Measurements from ENCODE around the gene ARF3.

ARF3 gene

DNA sequence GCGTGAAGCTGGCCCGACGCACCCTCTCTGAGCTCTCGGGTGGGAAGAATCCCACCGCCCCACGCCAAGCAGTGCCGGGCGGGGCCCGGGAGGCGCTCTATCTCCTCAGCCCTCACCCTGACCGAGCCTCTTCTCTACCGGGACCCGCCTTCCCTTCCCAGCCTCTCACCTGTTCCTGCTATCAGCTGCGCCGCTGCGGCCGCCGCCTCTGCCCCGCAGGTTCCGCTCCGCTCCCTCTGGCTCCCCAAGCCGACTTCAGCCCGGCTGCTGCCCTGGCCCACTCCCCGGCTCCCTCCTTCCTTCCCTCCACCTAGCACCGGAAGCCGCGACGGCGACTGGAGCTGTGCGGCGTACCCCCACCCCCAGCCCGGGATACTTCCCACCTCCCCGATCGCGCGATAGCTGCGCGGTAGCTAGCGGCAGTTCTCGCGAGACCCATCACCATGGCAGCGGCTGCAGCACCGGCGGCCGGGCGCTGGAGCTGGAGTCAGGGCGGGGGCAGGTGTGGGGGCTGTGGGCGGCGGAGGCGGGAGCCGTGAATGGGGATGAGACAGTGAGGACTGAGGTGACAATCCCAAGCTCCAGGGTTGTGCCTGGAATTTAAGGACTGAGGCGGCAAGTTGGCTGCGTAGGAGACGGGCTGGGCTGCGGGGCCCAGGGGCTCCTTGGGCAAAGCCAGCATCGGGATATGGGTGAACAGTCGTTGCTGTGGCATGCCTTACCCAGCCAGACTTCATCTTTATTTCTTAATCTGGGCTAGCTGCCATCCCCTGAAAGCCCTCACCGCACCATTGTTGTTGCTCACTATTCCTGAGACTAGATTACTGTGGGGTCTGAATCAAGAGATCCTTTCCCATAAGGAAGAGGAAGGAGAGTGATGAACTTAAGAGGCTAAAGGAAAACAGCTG lies at the start of gene ARF3:
Gene ARF3, minus strand, starts transcription at position 347 of the 908 bp plus-strand sequence. CDS start 16,392 bp downstream, outside the sequence.
- peak; percentile 92 for DNase-seq

DNA sequence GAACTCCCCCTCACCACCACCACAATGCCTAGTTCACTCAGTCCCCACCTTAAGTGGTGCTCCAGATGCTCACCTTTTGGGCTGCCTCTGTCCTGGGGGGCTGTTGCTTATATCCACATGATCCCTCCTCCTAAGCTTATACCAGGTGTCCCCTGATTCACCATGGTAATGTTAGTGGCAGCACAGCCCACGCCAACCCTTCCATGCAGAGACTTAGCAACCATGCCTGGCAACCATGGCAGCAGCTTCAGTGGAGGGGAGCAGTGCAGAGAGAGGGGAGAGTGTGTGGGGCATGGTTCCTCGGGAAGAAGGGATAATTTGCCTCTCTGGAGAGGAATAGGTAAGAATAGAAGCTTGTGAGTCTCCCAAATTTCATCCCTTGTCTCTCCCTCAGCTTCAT lies 43.1 kb upstream of the ARF3 start:
- DNase-seq: no peak

DNA sequence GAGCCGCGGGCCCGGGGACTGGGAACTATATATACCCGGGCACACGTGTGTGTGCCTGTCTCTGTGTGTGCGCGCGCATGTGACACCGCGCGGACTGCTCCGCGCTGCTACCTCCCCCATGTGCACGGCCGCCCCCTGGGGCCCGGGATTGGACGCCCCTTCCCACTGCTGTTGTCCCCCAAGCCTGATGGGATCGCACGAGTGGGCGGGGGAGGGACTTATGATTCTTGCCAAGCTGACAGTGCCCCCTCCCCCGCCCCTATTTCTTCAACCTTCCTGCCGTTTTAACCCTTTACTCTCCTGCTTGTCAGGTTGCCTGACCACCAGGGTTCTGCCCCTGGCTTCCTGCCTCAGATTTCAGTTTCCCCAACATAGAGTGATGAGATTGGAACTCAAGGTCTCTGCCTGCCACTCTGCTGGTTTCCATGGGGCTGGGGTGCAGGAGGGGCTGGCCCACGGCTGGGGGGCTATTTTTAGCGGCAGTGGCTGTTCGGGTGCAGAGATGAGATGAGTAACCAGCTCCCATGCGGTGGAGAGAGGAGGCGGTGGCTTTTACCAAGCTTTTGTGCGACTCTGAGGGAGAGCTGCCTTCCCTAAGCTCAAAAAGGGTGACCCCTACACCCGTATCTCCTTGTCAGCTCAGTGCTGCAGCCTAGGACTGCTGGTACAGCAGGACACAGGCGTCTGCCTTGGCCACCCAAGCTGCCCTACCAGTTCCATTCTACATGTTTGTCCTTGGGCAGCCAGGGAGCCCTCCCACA lies 42.3 kb upstream of the ARF3 start, which contains the start of gene DDN:
Gene DDN, minus strand, starts transcription at position 5 of the 761 bp plus-strand sequence. CDS start 88 bp downstream, outside the sequence.
- DNase-seq: peak; percentile 58

DNA sequence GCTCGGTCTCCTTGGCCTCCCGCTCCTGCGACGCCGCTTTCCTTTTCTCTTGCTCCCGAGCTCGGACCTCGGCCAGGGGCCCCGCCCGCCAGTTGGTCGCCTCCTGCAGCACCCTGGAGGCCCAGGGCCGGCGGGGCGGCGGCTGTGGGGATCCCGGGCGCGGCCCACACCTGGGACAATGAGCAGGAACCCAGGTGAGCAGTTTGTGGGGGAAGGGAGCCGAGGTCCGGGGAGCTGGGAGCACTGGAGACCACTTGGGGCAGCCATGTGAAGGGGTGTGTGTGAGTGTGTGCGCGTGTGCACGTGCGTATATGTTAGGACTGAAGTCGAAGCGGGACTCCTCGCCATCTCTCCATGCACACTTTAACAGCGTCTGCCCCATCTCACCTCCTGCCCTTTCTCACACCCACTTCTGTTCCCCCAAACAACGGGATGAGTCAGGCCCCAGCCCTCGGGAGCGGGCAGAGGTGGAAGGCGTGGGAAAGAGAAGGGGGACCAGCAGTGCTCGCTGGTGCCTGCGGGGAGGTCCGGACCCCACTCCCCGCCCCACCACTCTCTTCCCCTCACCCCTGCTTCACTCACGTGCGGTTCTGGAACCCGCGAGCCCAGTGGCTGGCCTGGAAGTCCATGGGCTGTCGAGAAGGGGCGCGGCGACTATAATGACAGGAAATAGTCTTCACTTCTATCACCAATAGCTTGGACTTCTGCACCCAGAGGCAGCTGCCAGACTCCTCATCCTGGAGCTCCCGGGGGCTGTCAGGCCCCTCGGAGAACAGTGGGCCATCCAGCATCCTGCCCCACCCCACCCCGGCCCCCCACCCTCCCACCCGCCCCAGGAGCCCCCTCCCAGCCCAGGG lies 41.4 kb upstream of the ARF3 start:
- no peak for DNase-seq

DNA sequence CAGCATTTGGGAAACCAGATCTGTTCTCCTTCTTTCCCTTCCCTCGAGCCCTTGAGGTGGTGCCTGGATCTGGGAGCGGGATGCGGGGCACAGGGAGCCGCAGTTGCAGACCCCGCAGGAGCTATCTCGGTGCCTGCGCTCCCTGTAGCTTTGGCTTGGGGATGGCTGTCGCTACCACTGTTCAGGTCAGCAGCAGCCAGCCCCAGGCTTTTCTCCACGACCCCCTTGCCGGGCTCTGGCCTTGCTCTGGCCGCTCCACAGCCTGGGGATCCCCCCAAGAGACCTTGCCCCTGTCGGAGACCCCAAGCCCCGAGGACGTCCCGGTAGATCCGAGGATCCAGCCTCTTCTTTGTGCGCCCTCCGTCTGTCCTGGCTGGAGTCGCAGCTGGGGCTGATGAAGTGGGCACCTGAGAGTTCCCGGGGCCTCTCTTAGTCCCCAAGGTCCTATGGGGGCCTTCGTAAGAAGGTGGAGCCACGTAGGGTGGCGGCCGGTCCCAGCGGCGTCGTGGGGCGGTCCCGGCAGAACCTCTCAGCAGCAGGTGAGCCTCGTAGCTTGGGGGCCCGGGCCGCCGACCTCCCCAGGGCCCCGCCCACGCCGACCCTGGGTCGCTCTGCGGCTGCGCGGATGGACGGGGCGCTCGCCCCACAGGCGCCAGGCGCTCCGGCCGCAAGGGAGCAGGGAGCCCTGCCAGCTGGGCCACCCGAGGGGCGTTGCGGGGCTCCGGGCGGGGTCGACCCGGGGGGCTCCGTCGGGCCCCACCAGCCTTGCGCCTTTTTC lies 40.6 kb upstream of the ARF3 start:
- no peak for DNase-seq

DNA sequence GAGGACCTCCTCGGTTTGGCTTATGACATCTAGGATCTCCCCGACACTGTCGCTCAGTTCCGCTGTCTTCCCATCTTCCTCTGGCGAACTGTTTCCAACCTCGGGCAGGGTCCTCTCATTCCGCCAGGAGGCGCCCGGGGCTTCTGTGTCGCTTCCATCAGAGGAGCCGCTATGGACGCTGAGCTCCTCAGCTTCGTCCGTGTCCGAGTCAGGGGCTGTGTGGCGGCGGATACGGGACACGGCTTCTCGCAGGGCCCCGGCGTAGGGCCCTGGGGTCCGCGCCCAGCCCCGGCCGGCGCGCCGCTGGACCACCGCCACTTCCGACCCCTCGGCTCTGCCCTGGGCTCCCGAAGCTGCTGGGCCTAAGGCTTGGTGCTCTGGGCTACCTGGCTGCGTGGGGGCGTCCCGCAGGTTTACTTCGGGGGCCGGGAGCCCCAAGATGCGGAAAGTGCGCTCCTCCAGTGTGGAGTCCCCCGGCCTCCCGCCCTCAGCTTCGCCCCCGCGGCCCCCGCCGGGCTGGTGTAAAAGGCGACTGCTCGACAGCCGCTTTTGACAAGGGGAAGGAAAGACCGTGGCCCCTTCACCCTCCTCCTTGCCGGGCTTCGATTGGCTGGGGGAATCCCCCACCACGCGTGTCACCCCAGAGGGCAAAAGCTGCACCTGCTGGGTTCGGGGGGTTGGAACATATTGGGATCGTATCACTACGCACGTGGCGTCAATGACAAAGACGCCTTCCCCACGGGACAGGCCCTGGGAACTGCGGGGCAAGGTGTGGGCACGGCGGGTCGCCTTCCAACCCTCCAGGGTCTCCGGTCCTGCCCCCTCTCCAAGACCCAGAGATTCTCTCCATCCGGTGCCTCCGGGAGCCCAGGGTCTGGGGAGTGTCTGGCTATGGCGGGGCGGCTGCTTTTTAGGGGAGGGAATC lies 39.8 kb upstream of the ARF3 start:
- DNase-seq: peak; percentile 67

DNA sequence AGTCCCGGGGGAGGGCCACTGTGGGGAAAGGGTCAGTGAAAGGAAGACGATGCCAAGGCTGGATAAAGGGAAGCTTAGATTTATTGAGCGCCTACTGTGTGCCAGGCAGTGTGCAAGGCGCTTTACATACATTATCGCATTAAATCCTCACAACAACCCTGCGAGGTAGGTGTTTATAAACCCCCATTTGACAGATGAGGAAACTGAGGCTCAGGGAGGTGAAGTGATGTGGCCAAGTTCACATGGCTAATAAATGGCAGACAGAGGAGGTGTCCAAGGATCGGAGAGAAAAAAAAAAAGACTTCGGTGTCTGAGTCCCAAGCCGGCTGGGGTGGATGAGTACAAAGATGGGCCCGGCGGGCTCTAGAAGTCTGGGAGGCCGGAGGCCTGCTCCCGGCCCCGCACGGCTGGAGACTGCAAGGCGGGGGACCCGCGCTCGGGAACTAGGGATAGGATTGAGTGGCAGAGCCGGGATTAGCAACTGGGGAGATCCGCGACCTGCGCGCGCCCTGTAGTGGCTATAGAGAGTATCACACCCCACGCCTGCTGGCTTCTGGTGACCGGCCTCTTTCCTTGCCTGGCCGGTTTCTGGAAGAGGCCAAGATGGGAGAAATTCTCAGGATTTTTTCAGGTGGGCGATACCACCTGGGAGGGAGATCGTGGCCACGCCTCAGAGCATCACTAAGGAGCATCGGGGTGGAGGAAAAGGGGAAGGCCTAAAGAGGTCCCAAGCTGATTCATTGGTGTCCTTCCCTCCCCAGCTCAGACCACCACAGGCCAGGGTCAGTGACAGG lies 38.0 kb upstream of the ARF3 start:
- DNase-seq: peak; percentile 78

DNA sequence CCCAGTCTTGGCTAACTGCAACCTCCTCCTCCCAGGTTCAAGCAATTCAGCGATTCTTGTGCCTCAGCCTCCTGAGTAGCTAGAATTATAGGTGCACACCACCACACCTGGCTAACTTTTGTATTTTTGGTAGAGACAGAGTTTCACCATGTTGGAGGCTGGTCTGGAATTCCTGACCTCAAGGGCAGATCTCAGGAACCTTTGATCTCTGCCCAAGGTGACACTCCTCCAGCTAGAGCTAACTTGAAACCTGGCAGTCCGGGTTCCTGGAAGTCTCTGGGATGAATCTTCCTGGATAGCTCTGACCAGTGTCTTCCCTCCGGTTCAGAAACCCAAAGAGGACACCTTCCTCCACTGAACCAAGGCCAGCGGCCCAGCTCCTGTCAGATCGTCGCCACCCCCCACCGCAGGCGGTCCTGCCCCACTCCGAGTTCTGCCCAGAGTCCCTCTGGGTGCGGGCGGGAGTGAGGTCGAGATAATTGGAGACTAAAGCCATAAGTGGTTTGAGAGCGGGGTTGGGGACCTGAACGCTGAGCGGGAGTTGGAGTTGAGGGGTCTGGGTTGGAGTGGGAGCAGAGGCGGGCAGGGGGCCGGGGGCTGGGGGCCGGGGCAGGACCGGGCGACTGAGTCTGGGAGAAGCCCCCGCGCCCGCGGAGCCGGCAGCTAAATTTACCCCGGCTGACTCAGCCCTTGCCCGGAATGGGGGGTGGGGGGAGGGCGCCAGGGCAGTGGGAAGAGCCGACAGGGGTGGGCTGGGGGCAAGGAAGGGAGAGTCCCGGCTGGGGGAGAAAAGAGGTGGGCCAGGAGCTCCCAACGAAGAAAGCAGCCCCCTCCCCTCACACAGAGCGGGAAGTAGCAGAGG lies 37.2 kb upstream of the ARF3 start:
- no peak for DNase-seq

DNA sequence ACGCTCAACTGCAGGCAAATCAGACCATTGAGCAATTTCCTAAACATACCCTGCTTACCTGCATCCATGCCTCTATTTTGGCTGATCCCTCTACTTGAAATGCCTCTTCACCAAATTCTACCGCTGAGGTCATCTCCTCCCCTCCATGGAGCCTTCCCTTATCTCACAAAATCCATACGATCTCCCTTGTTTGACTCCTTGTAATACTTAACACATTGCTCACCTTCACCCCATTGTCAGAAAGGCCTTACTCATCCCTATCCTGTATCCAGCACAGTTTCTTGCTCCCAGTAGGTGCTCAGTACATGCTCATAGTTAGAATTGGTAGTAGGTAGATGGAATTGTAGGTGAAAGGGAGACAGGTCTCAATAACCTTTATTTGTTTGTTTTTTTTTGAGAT lies 36.5 kb upstream of the ARF3 start:
- DNase-seq: no peak

DNA sequence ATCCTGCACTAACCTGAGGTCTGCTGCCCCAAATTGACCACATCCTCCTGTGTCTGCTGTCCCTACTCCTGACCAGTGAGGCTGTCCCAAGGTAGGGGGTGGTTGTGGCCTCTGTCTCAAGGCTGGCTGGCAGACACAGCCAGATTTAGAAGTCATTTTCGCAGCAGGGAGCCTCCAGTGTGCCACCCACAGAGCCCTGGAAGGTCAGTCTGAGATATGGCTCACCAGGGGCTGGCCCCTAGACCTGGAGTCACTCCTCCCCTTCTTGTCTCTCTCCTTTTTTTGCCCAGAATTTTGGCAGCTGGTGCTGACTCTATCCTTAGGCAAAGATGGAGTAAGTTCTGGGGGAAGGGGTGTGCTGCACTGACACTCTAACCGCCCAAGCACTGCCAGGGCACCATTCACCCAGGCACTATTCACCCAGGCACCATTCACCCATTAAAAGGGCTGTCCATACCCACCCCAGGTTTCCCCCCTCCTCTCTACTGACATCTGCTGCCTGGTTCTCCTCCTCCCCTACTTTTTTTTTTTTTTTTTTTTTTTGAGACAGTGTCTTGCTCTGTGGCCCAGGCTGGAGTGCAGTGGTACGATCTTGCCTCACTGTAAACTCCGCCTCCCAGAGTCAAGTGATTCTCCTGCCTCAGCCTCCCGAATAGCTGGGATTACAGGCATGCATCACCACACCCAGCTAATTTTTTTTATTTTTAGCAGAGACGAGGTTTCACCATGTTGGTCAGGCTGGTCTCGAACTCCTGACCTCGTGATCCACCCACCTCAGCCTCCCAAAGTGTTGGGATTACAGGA lies 34.2 kb upstream of the ARF3 start:
- DNase-seq: no peak

DNA sequence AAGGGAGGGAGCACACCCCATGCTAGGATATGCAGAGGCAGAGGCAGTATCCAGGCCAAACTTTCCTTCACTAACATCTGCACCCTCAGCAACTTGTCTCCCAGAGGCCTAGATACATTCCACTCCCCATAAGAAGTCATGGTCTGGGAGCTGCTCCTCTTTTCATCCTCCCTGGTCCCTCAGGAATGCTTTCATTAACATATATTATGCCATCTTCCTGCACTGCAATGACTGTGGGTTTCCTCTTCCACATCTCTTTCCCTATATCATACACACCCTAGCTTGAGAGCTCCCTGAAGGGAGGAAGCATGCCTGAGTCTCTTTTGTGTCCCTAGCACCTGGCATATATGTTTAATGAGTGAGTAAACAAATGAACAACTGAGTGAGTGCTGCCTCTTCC lies 33.3 kb upstream of the ARF3 start:
- no peak for DNase-seq

DNA sequence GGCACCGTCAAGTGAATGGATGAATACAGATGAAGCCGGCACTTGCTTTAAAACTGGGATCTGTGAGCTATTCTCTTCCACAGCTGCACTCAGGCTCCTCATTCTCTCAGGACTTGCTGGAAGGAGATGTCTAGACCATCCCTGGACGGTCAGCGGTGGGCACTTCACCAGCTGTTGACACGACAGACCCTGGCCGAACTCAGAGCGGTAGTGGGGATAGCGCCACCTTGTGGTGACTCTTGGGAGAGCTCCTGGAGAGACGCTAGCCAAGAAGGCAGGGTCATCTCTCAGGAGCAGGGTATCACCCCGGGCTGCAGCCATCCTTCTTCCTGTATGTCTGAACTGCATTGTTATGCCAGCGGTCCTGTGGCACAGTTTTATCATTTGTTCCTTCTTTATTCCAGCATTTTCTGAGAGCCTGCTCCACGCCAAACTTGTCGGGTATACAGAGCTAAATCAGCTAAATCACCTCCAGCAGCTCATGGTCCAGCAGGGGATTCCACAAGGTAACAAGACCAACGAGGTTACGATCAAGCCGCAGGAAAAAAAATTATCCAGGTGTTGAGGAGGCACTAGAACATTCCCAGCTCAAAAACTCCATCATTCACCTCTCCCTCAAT lies 30.9 kb upstream of the ARF3 start:
- no peak for DNase-seq

DNA sequence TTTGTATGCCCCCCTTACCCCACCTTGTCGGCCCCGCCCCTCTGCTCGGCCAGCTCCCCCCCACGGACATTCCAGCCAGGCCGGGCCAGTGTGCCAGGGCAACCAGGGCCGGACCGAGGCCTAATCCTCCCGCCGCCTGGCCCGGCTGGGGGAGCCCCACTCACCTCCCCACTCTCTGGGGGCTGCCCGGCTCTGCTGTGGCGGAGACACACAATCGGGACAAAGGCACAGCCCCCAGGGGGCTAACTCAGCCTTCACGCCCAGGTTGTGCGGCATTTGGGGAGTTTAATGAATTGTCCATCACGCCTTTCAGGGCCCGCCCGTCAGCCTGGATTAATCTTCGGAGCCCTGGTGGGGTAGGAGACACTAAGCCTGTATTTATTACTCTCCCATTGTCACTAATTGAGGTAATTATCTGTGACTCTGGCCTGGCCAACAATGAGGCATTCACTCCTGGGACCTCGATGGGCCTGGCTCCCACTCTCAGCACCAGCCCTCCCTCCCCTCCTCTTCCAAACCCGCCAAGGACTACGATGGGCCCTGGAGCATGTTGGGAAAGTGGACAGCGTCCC lies 29.5 kb upstream of the ARF3 start:
- DNase-seq: no peak

DNA sequence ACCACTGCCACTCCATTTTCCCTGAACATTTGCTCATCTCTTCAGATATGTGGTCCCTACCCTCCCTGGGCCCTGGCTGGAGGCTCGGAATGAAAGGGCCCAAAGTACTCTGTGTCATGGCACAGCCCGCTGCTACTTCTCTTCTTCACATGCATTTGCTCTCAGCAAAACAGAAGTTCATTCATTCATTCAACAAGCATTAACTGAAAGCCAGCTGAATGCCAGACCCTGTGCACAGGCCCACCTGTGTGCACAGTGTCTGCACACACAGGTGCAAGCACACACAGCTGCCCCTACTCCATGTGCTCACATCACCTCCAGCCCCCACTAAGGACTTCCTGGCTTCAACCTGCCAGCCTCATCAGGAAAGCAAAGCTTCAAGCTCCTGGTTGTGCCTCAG lies 28.6 kb upstream of the ARF3 start:
- no peak for DNase-seq

DNA sequence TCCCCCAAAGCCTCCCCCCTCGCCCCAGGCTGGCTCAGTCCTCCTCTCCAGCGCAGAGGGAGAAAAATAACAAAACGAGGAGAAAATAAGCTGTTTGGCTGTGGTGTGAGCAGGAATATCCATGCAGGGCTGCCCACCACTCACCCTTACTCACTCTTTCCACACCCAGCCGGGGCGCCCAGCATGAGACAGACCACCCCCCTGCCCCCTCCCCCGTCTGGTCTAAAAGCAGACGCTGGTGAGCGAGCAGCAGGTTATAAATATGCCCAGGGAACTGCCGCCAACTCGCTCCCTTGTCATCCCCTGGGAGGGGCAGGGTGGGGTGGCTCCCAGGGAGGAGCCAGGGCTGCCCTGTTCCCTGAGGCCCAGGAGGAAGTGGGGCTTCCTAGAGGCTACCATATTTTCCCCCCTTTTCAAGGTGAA lies 28.2 kb upstream of the ARF3 start:
- no peak for DNase-seq

DNA sequence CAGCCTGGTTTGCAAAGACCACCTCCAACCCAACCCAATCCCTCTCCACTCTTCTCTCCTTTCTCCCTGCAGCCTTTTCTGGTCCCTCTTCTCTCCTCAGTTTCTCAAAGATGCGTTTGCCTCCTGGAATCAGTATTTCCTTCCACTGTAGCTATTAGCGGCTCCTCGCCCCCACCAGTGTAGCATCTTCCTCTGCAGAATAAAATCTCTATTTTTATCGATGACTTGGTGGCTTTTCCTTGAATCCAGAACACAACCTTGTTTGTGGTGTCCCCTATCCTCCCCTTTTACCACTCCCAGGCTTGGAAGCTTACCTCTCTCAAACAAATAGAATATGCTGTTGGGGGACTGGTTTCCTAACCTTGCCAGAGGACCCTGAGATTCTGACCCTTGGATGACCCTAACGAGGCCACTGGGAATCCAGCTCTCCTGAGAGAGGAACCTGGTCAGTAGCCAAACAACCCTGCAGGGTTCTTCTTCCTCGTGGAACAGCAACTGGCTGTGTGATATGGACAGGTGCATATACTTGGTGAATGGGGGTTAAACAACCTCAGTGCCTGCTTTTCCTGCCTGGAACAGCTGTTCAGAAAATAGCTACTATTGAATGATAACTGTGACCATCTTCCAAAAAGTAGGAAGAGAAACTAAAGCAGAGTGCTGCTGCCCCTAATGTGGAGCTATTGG lies 25.3 kb upstream of the ARF3 start:
- DNase-seq: no peak

DNA sequence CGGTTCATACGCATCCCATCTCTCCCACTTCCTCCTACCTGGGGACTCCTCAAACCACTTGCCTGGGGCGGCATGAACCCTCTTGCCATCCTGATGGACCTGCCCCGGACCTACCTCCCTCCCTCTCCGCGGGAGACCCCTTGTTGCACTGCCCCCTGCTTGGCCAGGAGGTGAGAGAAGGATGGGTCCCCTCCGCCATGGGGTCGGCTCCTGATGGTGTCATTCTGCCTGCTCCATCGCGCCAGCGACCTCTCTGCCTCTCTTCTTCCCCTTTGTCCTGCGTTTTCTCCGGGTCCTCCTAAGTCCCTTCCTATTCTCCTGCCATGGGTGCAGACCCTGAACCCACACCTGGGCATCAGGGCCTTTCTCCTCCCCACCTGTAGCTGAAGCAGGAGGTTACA lies 24.5 kb upstream of the ARF3 start:
- no peak for DNase-seq

Data from fibroblast of skin of right quadriceps (primary cell).